HEK293T (cell line): ENCODE measurements around the gene CLIP1.

ENCODE experiments used
- CTCF ChIA-PET: fragments of 350-600 bp; formaldehyde crosslinking; extraction: SDS; loops from one replicate; lab custom pipeline; 2021; ENCODE audit warnings: antibody characterized with exemption, inconsistent platforms; lab: Yijun Ruan, JAX
- POLR2A ChIA-PET: fragments of 350-600 bp; formaldehyde crosslinking; extraction: SDS; loops from one replicate; lab custom pipeline; 2020; ENCODE audit warnings: antibody characterized with exemption, inconsistent platforms; lab: Yijun Ruan, JAX
- DNase-seq: peaks from one replicate; pipeline ENCODE4 v3.0.0; 2012; ENCODE audit warnings: mixed read lengths; ENCODE audit errors: extremely low spot score
- ARNT ChIP-seq: fragments of 450-650 bp; IDR thresholded peaks from 2 replicates; pipeline ENCODE4 v1.6.1; 2017; ENCODE audit warnings: mild to moderate bottlenecking
- BHLHE40 ChIP-seq: fragments of 450-650 bp; IDR thresholded peaks from 2 replicates; pipeline ENCODE4 v1.6.1; 2016; ENCODE audit warnings: mild to moderate bottlenecking, moderate library complexity, borderline replicate concordance
- CTBP1 ChIP-seq: fragments of 450-650 bp; IDR thresholded peaks from 2 replicates; pipeline ENCODE4 v1.6.1; 2016; ENCODE audit warnings: borderline replicate concordance
- ELF4 ChIP-seq: fragments of 450-650 bp; IDR thresholded peaks from 2 replicates; pipeline ENCODE4 v1.6.1; 2017; ENCODE audit warnings: antibody characterized with exemption
- FOXA1 ChIP-seq: fragments of 450-650 bp; IDR thresholded peaks from 2 replicates; pipeline ENCODE4 v1.6.1; 2016; ENCODE audit warnings: mild to moderate bottlenecking
- FOXK2 ChIP-seq: fragments of 450-650 bp; IDR thresholded peaks from 2 replicates; pipeline ENCODE4 v1.6.1; 2016; ENCODE audit warnings: mild to moderate bottlenecking
- FOXM1 ChIP-seq: fragments of 450-650 bp; IDR thresholded peaks from 2 replicates; pipeline ENCODE4 v1.6.1; 2017; ENCODE audit warnings: mild to moderate bottlenecking, borderline replicate concordance
- HDGF ChIP-seq: fragments of 450-650 bp; IDR thresholded peaks from 2 replicates; pipeline ENCODE4 v1.6.1; 2017; ENCODE audit warnings: antibody characterized with exemption, borderline replicate concordance
- L3MBTL2 ChIP-seq: fragments of 450-650 bp; conservative IDR thresholded peaks from 2 replicates; pipeline ENCODE4 v1.6.1; 2016; ENCODE audit warnings: mild to moderate bottlenecking
- LEF1 ChIP-seq: fragments of 450-650 bp; IDR thresholded peaks from 2 replicates; pipeline ENCODE4 v1.6.1; 2017; ENCODE audit warnings: mild to moderate bottlenecking, borderline replicate concordance
- NFRKB ChIP-seq: fragments of 450-650 bp; IDR thresholded peaks from 2 replicates; pipeline ENCODE4 v1.6.1; 2016; ENCODE audit warnings: mild to moderate bottlenecking, moderate library complexity
- SP1 ChIP-seq: fragments of 450-650 bp; IDR thresholded peaks from 2 replicates; pipeline ENCODE4 v1.6.1; 2017
- SUZ12 ChIP-seq: fragments of 450-650 bp; IDR thresholded peaks from 2 replicates; pipeline ENCODE4 v1.6.1; 2016; ENCODE audit warnings: mild to moderate bottlenecking
- TARDBP ChIP-seq: fragments of 450-650 bp; IDR thresholded peaks from 2 replicates; pipeline ENCODE4 v1.6.1; 2016
- ZNF384 ChIP-seq: fragments of 450-650 bp; IDR thresholded peaks from 2 replicates; pipeline ENCODE4 v1.6.1; 2016
- TF ChIP-seq, protein P1 (sequence below): fragments of 450-650 bp; IDR thresholded peaks from 2 replicates; pipeline ENCODE4 v1.6.1; 2016

Gene CLIP1

DNA sequence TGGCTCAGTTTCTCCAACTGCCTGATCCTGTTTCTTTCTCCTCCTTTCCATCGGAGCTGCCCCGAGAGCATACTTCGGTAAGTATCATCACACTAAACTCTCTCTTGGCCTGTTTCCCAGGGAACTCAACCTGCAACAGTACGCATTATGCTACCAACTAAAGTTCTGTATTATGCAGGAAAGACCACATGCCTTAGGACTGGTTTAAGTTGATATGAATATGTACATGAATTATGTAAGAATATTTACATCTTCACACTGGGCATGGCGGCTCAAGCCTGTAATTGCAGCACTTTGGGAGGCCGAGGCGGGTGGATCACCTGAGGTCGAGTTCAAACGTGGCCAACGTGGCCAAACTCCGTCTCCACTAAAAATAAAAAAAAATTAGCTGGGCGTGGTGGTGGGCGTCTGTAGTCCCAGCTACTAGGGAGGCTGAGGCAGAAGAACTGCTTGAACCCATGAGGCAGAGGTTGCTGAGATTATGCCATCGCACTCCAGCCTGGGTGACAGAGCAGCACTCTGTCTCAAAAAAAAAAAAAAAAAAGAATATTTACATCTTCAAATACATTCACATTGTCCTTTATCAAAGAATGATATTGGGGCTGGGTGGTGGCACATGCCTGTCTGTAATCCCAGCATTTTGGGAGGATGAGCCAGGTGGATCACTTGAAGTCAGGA lies 124.3 kb downstream of the CLIP1 start:
- ChIA-PET CTCF (no interaction called here), POLR2A (no interaction called here)
- TF ChIP-seq LEF1 (no peak), FOXM1 (no peak), FOXA1 (no peak), ZNF384 (no peak), ELF4 (no peak)
- TF ChIP-seq, protein P1, sequence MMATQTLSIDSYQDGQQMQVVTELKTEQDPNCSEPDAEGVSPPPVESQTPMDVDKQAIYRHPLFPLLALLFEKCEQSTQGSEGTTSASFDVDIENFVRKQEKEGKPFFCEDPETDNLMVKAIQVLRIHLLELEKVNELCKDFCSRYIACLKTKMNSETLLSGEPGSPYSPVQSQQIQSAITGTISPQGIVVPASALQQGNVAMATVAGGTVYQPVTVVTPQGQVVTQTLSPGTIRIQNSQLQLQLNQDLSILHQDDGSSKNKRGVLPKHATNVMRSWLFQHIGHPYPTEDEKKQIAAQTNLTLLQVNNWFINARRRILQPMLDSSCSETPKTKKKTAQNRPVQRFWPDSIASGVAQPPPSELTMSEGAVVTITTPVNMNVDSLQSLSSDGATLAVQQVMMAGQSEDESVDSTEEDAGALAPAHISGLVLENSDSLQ, result no peak
- no peak for DNase-seq

DNA sequence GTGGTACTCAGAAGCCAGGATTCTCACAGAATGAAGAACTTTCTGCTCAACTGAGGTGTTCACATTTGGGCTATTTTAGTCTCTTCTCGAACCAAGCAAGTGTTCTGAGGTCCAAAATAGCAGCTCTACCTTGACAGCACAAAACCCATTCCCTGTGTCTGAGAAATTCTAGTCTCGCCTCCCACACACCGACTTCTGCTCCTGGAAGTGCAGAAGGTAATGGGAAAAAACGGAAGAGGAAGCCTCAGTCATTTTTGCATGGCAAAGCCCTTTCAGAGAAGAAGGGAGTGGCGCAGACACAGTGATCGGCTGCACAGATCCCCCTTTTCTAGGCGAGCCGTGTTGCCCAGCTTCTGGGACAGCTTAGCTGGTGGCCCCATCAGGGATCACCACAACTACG lies 125.0 kb downstream of the CLIP1 start:
- POLR2A ChIA-PET, result no interaction called here
- CTCF ChIA-PET, result no interaction called here
- TF ChIP-seq ARNT (no peak), TARDBP (no peak), ZNF384 (no peak), FOXK2 (no peak)
- DNase-seq, result no peak

DNA sequence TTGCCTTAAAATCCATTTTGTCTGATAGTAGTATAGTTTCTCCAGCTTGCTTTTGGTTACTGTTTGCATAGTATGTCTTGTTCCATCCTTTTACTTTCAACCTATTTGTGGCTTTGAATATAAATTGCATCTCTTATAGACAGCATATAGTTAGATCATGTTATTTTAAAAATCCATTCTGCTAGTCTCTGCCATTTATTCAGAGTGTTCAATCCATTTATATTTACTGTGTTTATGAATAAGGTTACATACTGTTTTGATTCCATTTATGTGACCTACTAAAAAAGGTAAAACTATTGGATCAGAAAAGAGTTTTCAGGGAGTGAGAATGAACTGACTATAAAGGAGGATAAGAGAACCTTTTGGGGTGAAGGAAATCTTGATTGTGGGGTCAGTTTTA lies 126.6 kb downstream of the CLIP1 start:
- ChIA-PET POLR2A (no interaction called here), CTCF (no interaction called here)
- no peak for TF ChIP-seq ELF4
- TF ChIP-seq FOXM1, result no peak
- no peak for TF ChIP-seq HDGF
- no peak for TF ChIP-seq LEF1
- no peak for TF ChIP-seq L3MBTL2
- TF ChIP-seq BHLHE40, result no peak
- no peak for TF ChIP-seq TARDBP
- DNase-seq, result no peak

DNA sequence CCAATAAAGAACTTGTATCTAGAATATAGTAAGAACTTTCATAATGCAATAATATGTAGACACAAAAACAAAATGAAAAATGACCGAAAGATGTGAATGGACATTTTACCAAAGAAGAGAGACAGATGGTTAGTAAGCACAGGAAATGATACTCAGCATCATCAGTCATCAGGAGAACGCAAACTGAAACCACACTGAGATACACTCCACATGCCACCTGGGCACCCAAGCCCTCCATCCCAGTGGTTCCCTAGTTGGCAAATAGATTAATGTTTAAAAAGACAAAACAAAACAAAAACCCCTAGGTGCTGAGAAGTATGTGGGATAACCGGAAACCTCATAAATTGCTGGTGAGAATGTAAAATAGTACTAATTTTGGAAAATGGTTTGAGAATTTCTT lies 129.4 kb downstream of the CLIP1 start:
- TF ChIP-seq ARNT, result no peak
- no peak for DNase-seq
- POLR2A ChIA-PET, result no interaction called here
- CTCF ChIA-PET, result no interaction called here

DNA sequence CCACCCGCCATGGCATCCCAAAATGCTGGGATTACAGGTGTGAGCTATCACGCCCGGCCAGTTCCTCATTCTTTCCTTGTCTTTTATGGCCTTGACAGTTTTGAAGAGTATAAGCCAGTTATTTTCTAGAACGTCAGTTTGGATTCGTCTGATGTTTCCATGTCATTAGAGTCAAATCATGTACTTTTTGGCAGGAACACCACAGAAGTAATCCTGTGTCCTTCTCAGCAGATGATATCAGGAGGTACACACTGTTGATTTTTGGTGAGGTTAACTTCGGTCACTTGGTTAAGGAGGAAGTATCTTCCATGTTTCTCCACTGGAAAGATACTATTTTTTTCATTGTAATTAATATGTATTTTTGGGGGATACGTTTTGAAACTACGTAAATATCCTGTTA lies 131.0 kb downstream of the CLIP1 start:
- ChIA-PET CTCF (interaction anchor here (0.7 kb wide), 1 partner anchor 10 kb away, joined by 3 read pairs; no protein-coding TSS in a partner anchor), POLR2A (interaction anchor here (0.5 kb wide), 1 partner anchor 21 kb away, joined by 4 read pairs; no protein-coding TSS in a partner anchor)
- TF ChIP-seq FOXK2 (no peak), ZNF384 (no peak), CTBP1 (no peak), FOXM1 (no peak), SP1 (no peak), ARNT (no peak)
- TF ChIP-seq, protein P1, result no peak
- no peak for DNase-seq

DNA sequence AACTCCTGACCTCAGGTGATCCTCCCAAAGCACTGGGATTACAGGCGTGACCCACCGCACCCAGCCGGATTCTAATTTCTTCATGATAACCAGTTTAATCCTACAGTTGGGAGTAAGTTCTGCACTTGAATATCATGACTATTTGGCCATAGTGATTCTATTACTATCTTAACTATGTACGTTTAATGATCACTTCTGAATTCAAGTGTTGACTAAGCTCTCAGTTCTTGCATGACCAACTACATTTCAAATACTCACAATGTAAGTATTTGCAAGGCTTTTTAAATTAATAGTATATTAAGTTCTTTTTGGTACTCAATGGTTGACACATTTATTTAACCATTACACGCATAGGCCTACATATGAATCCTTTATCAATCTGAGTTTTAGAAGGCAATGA lies 138.8 kb downstream of the CLIP1 start:
- TF ChIP-seq BHLHE40, result no peak
- no peak for TF ChIP-seq ELF4
- TF ChIP-seq, protein P1, result no peak
- TF ChIP-seq CTBP1, result no peak
- no peak for TF ChIP-seq SUZ12
- no peak for TF ChIP-seq NFRKB
- no peak for TF ChIP-seq HDGF
- TF ChIP-seq SP1, result no peak
- ChIA-PET CTCF (no interaction called here), POLR2A (no interaction called here)
- DNase-seq, result no peak

DNA sequence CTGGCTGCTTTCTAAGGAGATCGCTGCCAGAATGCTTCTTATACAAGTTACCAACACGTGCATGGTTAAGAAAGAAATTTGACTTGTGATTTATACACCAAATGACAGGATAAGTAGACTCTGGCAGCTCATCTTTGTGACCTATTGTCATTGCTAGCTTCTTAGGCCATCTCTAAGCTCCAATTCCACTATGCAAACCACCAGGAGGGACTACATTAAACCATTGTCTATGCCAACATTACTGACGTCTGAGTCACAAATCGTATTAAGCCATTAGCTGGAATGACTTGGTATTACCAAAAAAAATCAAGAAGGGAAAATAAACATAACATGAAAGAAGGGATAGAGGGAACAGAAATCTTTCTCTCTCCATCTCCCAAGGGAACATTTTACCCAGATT lies 140.4 kb downstream of the CLIP1 start:
- ChIA-PET CTCF (no interaction called here), POLR2A (no interaction called here)
- TF ChIP-seq FOXA1, result no peak
- no peak for TF ChIP-seq NFRKB
- TF ChIP-seq BHLHE40, result no peak
- TF ChIP-seq, protein P1, result no peak
- no peak for TF ChIP-seq ELF4
- TF ChIP-seq TARDBP, result no peak
- no peak for TF ChIP-seq L3MBTL2
- no peak for TF ChIP-seq LEF1
- TF ChIP-seq FOXK2, result no peak
- TF ChIP-seq HDGF, result no peak
- no peak for DNase-seq
